ENCODE measurements around the gene RIMBP3B.
"Not testable (repeated sequence)": the region's sequence is repeated elsewhere in the genome, so short reads cannot be mapped to it uniquely, and the experiment has no call there.

The RIMBP3B gene

GRCh38 chr22:21417227-21417746 lies 33.7 kb downstream of the RIMBP3B start, which contains the start of gene HIC2:
Gene HIC2, plus strand, starts transcription at chr22:21417371. Its CDS starts 25,461 bp downstream, at chr22:21442832.
- not testable (repeated sequence) for FAIRE-seq; DNase-seq (ENCODE audit: insufficient read length)

- not testable (repeated sequence) for DNase-seq (ENCODE audit: insufficient read length); FAIRE-seq
Observed at GRCh38 chr22:21417853-21418252, 34.3 kb downstream of the RIMBP3B start.

- FAIRE-seq; DNase-seq (ENCODE audit: insufficient read length): not testable (repeated sequence)
Observed at GRCh38 chr22:21418974-21419638, 35.6 kb downstream of the RIMBP3B start.

GRCh38 chr22:21420180-21420763 lies 36.7 kb downstream of the RIMBP3B start:
- not testable (repeated sequence) for FAIRE-seq

GRCh38 chr22:21424084-21424709 lies 40.6 kb downstream of the RIMBP3B start:
- DNase-seq (ENCODE audit: insufficient read length); FAIRE-seq: not testable (repeated sequence)

More at GRCh38 chr22:21420180-21420763, 36.7 kb downstream of the RIMBP3B start:
- not testable (repeated sequence) for DNase-seq (ENCODE audit: insufficient read length)

- not testable (repeated sequence) for DNase-seq (ENCODE audit: insufficient read length); FAIRE-seq
Observed at GRCh38 chr22:21434378-21435233, 51.1 kb downstream of the RIMBP3B start.

- not testable (repeated sequence) for DNase-seq (ENCODE audit: insufficient read length); FAIRE-seq
Observed at GRCh38 chr22:21435998-21436810, 52.7 kb downstream of the RIMBP3B start.

GRCh38 chr22:21438013-21438412 lies 54.5 kb downstream of the RIMBP3B start:
- DNase-seq (ENCODE audit: insufficient read length), result not testable (repeated sequence)

More at GRCh38 chr22:21438013-21438412, 54.5 kb downstream of the RIMBP3B start:
- FAIRE-seq, result not testable (repeated sequence)

Measured in GM12892 (cell line).